GM13977 (cell line): Measurements from ENCODE around the gene TSFM.

Experiments
- DNase-seq: peaks from one replicate; pipeline ENCODE4 v3.0.0; 2012; ENCODE audit warnings: low spot score
- CTCF ChIP-seq: IDR thresholded peaks from 2 replicates; pipeline ENCODE4 v1.5.1; 2012; ENCODE audit warnings: mild to moderate bottlenecking, control low read depth; ENCODE audit not compliant: insufficient read depth; ENCODE audit errors: extremely low read depth, missing control alignments
- in situ Hi-C: fragments of 300-500 bp; cut with MboI; formaldehyde crosslinking; loops from one replicate; pipeline ENCODE4 v1.12.0; 2022; ENCODE audit warnings: low sequenced_read_pairs, low pct_unique_long_range_greater_than_20kb, mixed read lengths, inconsistent platforms; ENCODE audit not compliant: unreplicated experiment

Gene TSFM

GRCh38 chr12:57781244-57781643 is 1.3 kb upstream of the TSFM start:
- in situ Hi-C loops: no loop called here
- TF ChIP-seq CTCF: no peak
- DNase-seq: no peak

DNA sequence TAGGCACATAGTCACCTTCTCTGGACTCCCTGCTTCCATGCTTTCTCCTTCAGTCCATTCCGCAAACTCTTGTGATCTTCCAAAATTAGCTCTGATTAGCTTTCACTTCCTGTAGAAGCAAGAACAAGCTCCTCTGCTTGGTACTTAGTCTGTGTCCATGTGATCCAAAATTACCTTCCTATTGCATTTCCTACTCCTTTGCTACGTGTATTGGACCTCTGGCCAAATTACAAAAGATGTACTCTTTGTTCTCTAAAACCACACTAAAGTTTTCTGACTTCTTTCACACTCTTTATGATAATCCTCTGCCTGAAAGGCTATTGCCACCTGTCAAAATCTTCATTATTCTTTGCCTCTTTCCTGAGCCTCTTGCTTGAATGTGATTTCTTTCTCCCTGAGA is 786 bp upstream of the TSFM start:
- no peak for DNase-seq
- in situ Hi-C loops: no loop called here
- no peak for TF ChIP-seq CTCF

- no peak for TF ChIP-seq CTCF
- in situ Hi-C loops: no loop called here
Observed at GRCh38 chr12:57782243-57782607, 362 bp upstream of the TSFM start.

DNA sequence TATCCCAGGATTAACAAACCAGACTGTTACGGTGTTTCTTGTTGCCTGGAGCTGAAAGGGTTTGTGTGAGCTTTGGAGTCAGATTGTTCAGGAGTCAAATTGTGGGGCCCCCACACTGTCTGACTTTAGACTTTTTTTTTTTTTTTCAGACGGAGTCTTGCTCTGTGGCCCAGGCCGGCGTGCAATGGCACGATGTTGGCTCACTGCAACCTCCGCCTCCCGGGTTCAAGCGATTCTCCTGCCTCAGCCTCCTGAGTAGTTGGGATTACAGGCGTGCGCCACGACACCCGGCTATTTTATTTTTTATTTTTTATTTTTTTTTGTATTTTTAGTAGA is 847 bp downstream of the TSFM start:
- in situ Hi-C loops: no loop called here
- no peak for DNase-seq
- no peak for TF ChIP-seq CTCF

More at GRCh38 chr12:57782243-57782607, 362 bp upstream of the TSFM start:
- DNase-seq: no peak

- in situ Hi-C loops: no loop called here
- no peak for TF ChIP-seq CTCF
- DNase-seq: no peak
Observed at GRCh38 chr12:57783861-57784260, 1.3 kb downstream of the TSFM start.

DNA sequence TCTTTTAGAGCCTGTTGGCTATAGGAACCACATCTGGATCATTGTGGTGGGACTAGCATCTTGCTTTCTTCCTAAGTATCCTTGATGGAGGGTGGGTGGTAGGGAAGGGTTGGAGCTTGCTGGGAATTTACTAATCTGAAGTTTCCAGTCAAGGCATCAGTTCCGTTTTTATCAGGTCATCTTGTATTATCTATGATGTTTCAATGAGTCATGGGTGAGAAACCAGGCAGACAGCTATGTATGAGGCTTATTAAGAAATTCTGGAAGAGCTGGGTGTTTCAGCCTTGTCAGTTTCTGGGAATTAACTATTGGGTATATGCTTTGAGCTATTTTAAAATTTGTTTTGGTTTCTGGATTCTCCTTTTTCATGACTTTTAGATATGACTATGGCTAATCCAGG is 11.3 kb downstream of the TSFM start:
- DNase-seq: no peak
- no peak for TF ChIP-seq CTCF
- in situ Hi-C loops: no loop called here

GRCh38 chr12:57795354-57795753 is 12.8 kb downstream of the TSFM start:
- DNase-seq: no peak
- no peak for TF ChIP-seq CTCF
- in situ Hi-C loops: no loop called here
